Stimulated activated CD8-positive, alpha-beta memory T cell treated with anti-CD3 and anti-CD28 coated beads, Interleukin-2, amount 100 ng/mL, for 48 hours (primary cell): ENCODE results near the gene TFDP1.

Experiments used
- DNase-seq, 2 donors: peaks; one replicate each; pipeline ENCODE4 v3.0.0-alpha.2; 2020; ENCODE audit warnings: low read depth in 2 of 2

Gene TFDP1

DNA sequence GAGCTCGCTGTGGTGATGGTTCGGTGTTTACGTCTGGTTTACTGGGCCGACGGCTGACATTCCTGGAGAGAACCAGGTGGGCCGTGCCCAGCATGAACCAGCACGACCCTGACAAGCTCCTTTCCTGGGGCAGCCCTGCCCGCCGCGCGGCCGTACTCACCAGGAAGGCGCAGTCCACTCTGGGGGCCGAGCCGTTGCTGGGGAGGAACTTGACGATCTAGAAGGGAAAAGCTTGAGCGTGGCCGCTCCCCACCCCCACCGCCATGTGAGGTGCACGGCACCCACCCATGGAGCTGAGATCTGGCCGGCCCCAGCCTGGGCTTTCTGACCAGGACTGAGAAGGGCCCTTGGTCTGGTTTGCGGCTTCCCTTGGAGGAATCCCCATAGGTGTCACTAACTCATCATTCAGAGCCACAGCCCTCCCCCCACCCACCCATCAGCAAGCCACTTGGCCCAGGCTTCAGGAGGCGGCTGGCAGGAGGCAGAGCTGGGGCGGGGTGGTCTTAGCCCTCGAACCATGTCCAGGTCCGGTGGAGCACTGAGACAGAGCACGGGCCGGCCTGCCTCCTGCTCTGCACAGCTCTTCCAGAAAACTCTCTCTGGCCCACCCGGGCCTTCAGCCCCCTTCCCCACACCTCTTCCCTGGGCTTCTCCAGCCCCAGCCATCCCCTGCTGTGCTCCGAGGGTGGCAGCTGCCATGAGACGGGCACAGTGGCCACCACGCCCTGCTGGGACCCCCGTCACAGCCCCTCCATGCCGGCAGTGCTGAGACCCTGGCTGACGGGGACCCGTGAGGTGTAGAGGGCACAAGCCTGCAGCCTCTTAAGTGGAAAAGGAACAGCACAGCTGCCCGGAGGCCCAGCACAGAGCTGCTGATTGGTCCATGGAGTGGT is 67.2 kb downstream of the TFDP1 start:
- DNase-seq = no peak

DNA sequence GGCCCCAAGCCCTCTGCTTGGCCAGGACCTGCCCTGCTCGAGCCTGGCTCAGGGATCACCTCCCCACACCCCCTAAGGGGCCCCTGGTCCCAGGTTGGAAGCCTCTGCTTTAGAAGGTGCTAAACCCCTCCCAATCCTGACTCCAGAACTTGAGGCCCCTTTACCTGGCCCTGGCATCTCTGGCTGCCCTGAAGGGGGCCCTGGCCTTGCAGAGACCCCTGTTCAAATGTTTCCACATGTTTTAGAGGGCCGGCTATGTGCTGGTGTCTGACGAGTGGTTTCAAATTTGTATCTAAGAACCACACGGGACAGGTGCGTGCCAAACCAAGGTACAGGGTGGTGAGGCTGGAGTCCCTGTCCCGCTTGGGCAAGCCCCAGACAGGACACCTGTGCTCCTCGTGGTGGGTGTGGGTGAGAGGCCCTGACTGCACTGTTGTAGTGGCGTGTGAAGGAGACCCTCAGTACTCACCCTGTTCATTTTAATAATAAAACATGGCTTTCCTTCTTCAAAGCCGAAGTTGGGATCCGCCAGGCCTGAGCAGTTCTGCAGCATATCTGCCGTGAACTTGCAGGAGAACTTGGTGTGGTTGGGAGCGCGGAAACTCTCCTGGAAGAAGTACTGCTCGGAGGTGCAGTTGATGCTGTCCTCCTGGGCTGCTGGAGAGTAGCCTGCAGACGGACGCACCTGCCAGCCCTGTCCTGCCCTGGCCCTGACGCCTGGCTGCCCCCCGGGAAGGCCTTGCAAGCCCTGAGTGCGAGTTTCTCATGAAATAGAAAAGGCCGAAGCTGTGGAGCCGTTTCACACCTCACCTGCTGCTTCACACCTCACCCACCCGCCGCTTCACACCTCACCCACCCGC is 68.1 kb downstream of the TFDP1 start:
- no peak for DNase-seq

GRCh38 chr13:113653264-113654174 is 69.0 kb downstream of the TFDP1 start:
- no peak for DNase-seq

- DNase-seq = no peak
Observed at GRCh38 chr13:113654175-113654560, 69.6 kb downstream of the TFDP1 start.

- DNase-seq = no peak
Observed at GRCh38 chr13:113654591-113655345, 70.2 kb downstream of the TFDP1 start.

- DNase-seq = no peak
Observed at GRCh38 chr13:113655346-113656002, 70.9 kb downstream of the TFDP1 start.

- DNase-seq = no peak
Observed at GRCh38 chr13:113656003-113656588, 71.5 kb downstream of the TFDP1 start.

DNA sequence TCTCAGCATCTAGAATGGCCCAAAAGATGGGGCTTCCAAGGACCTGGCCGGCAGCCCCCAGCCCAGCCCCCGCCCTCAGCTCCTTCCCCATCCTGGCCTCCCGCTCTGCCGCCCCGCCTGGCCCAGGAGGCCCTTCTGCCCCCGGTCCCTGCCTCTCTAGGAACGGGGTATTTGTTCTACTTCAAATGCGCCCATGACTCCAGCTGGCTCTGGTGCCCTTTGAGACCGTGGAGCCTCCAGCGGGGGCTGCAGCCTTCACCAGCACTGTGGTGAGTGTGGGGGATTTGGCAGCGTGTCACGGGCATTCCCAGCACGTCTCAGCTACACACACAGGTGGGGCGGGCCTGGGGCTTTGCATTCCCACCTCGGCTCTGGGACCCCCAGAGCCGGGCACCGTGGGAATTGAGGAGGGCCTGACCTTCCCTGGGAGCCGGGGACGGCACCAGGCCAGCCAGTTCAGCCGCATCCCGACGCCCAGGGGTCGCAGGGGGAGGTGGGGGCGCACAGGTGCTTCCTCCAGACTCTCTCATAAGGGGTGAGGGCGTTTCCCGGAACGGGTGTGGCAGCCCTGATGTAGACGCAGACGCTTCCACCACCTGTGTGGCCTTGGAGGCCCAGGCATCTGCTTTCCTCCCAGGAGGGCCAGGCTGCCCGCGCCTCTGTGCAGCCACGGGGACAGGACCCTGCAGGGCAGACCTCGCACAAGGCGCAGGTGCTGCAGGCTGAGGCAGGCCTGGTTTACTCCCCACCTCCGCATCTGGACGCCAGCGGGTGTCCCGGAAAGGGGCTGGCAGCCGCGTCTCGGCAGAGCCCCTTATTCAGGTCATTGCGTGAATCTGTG is 72.5 kb downstream of the TFDP1 start:
- DNase-seq = no peak

DNA sequence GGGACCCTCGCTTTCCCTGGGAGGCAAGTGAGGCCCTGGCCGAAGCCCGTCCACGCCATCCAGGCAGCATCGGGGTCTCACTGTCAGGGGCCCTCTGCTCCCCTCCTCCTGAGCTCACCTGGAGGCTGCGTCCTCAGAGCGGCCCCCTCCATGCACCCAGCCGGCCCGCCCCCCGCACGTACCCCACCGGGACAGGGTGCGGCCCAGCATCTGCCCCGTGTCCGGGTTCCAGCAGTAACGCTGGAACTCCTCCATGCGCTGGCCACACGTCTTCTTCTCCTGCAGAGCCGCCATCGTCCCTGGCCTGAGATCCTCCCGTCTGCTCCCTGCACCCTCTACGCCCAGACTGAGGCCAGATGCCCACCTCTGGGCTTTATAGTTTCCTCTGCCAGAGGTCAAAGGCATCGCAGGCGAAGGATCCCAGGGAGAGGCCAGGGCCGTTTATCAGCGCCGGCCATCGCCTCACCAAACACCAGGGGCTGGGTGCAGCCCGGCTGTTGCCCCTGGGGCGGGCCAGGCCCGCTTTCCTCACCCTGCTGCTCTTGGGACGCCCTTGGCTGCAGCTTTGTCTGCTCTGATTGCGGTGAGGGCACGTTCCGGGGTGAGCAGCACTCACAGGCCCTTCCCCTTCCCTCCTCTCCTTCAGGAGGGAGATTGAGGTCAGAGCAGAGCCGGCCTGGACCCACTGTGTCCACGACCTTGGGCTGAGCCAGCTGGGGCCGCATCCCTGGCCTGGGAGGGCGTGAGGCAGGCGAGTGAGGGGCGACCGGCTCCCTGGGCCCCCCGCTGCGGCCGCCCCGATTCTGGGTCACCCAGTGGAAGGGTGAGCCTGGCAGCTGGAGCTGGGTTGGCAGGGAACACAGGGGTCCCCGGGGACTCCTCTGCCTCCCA is 73.5 kb downstream of the TFDP1 start, which contains the start of gene ATP4B:
ATP4B (minus strand) TSS at position 348 of the 891 bp plus-strand sequence; CDS start at position 294, 54 bp downstream.
- no peak for DNase-seq

GRCh38 chr13:113658836-113659235 is 74.3 kb downstream of the TFDP1 start:
- DNase-seq = no peak

DNA sequence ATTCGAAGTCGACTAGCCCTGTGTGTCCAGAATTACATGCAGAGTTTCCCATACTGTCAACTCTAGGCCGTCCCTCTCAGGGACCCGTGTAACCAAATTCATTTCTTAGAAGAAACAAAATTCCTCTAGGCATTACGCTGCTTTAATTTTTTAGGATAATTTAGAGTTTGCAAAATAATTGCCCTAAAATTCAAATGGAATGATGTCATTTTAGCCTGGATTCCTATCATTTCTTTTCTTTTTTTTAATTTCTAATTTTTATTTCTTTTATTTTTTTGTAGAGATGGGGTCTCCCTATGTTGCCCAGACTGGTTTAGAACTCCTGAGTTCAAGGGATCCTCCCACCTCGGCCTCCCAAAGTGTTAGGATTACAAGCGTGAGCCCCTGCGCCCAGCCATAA is 74.8 kb downstream of the TFDP1 start:
- DNase-seq = no peak

DNA sequence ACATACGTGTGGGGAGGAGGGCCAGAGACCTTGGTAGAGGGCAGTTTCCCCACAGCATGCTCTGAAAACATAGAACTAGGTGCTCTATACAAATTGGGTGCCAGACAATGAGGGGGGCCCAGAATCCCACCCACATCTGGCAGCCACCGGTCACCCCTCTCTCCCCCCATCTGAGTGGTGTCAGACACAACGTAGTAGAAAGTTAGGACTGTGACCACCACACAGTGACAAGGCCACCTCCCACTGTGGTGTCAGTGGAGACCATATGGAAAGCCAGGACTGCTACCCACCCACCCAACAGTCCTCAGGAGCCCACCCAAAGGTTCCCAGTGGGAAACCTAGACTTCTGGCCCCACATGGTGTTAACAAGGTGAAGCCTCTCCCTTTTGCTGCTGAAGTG is 75.5 kb downstream of the TFDP1 start:
- DNase-seq = no peak

DNA sequence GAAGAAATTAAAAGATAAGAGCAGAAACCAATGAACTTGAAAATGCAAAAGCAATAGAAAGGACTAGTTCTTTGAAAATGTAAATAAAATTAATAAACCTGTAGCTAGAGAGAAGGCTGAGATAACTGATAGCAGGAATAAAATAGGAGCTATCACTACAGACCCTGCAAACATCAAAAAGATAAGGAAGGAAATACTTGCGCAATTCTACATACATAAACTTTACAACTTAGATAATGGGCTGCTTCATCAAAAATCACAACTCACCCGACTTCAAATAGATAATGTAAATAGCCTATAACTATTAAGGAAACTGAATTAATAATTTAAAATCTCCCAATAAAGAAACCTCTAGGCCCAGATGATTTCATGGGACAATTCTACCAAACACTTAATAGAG is 77.0 kb downstream of the TFDP1 start:
- no peak for DNase-seq

- no peak for DNase-seq
Observed at GRCh38 chr13:113663934-113664333, 79.4 kb downstream of the TFDP1 start.

GRCh38 chr13:113664751-113665596 is 80.4 kb downstream of the TFDP1 start:
- no peak for DNase-seq

- no peak for DNase-seq
Observed at GRCh38 chr13:113665597-113666328, 81.2 kb downstream of the TFDP1 start.
